HCT116 (cell line): ENCODE measurements around the gene PEDS1. TPM values are rescaled to one million over a fixed set of nuclear protein-coding genes. Genes with fewer than 3 reads are reported as not detected.

ENCODE experiments used
- ATAC-seq: fragments of 200-7000 bp; cut with Tn5 transposase; 2 replicates; pipeline ENCODE4 v1.9.1; 2020; ENCODE audit warnings: mild to moderate bottlenecking, moderate library complexity
- BruUV-seq: library from RNA; stranded (reverse); fragments of 400-500 nt; replicated peaks from 2 replicates; lab custom pipeline; 2021; lab: Mats Ljungman, UMichigan
- CTCF ChIA-PET: fragments of 300-600 bp; sonication (Branson Sonifier 250); formaldehyde crosslinking; loops from one replicate; lab custom pipeline; 2021; ENCODE audit warnings: antibody characterized with exemption; lab: Charles Lee
- POLR2A ChIA-PET: fragments of 300-600, 350-600 bp; sonication (Branson Sonifier 250); formaldehyde crosslinking; loops from one replicate; lab custom pipeline; 2021; ENCODE audit warnings: antibody characterized with exemption; lab: Charles Lee
- RAD21 ChIA-PET, 2 experiments: fragments of 300-600 bp; sonication (Branson Sonifier 250); formaldehyde crosslinking; loops; one replicate each; lab custom pipeline; 2023; ENCODE audit warnings: low total read pairs in 2 of 2; ENCODE audit not compliant: uncharacterized antibody in 2 of 2, unreplicated experiment in 2 of 2, low non-redundant PET in 1 of 2; lab: Charles Lee
- DNase-seq: peaks from one replicate; pipeline ENCODE4 v3.0.0-alpha.2; 2010; ENCODE audit warnings: low read depth, low spot score
- H2AFZ ChIP-seq: fragments of 200-600 bp; shearing (Covaris generic), sonication (generic); 2 replicates; pipeline ENCODE4 v1.6.1; 2017; ENCODE audit warnings: low read depth, mixed run types, mixed read lengths, antibody characterized with exemption, low read length; ENCODE audit not compliant: poor library complexity, severe bottlenecking
- H3K27ac ChIP-seq: 2 replicates; pipeline ENCODE4 v1.5.1; 2012; ENCODE audit warnings: low read depth, low read length
- H3K27me3 ChIP-seq: fragments of 200-600 bp; sonication (generic); 2 replicates; pipeline ENCODE4 v1.6.1; 2016; ENCODE audit warnings: mixed run types, low read length, mixed read lengths; ENCODE audit not compliant: insufficient read depth
- H3K36me3 ChIP-seq, 2 experiments: fragments of 200-500 bp in 1 of 2; fragments of 200-600 bp in 1 of 2; sonication (Bioruptor generic) in 1 of 2; sonication (generic) in 1 of 2; 2 replicates each; pipeline versions ENCODE4 v1.5.1 to v1.6.1; 2014 to 2016; ENCODE audit warnings: low read length in 2 of 2, inconsistent platforms in 1 of 2, mixed read lengths in 1 of 2, mixed run types in 1 of 2; ENCODE audit not compliant: insufficient read depth in 2 of 2, control insufficient read depth in 1 of 2
- H3K4me1 ChIP-seq, 2 experiments: fragments of 200-600 bp in 1 of 2; sonication (generic) in 1 of 2; 2 replicates each; pipeline versions ENCODE4 v1.5.1 to v1.6.1; 2012 to 2017; ENCODE audit warnings: low read length in 2 of 2, inconsistent platforms in 1 of 2, mild to moderate bottlenecking in 1 of 2, mixed read lengths in 1 of 2, mixed run types in 1 of 2, moderate library complexity in 1 of 2; ENCODE audit not compliant: insufficient read depth in 2 of 2, control insufficient read depth in 1 of 2
- H3K4me2 ChIP-seq: fragments of 200-600 bp; sonication (generic); 2 replicates; pipeline ENCODE4 v1.6.1; 2017; ENCODE audit warnings: mixed run types, low read length, mixed read lengths
- H3K4me3 ChIP-seq, 2 experiments: fragments of 200-600 bp in 1 of 2; sonication (generic) in 1 of 2; replicated peaks in 1 of 2; 2 replicates each; pipeline ENCODE4 v1.5.1; 2011 to 2016; ENCODE audit warnings: low read length in 2 of 2, control low read depth in 1 of 2, low read depth in 1 of 2, mild to moderate bottlenecking in 1 of 2, mixed read lengths in 1 of 2, mixed run types in 1 of 2
- H3K79me2 ChIP-seq: fragments of 200-600 bp; sonication (generic); 2 replicates; pipeline ENCODE4 v1.6.1; 2017; ENCODE audit warnings: mild to moderate bottlenecking, mixed run types, low read length, moderate library complexity, mixed read lengths; ENCODE audit not compliant: insufficient read depth
- H3K9ac ChIP-seq: fragments of 200-600 bp; sonication (generic); 2 replicates; pipeline ENCODE4 v1.6.1; 2016; ENCODE audit warnings: low read length, mixed read lengths
- H3K9me2 ChIP-seq: fragments of 200-600 bp; sonication (generic), shearing (Covaris generic); 2 replicates; pipeline ENCODE4 v1.6.1; 2017; ENCODE audit warnings: mixed run types, mild to moderate bottlenecking, moderate library complexity; ENCODE audit not compliant: insufficient read depth
- H3K9me3 ChIP-seq, 2 experiments: fragments of 200-500 bp in 1 of 2; fragments of 200-600 bp in 1 of 2; sonication (Bioruptor generic) in 1 of 2; sonication (generic) in 1 of 2; 2 replicates each; pipeline ENCODE4 v1.6.1; 2014 to 2017; ENCODE audit warnings: low read length in 2 of 2, mixed read lengths in 2 of 2, inconsistent platforms in 1 of 2, low read depth in 1 of 2, mild to moderate bottlenecking in 1 of 2, mixed run types in 1 of 2, moderate library complexity in 1 of 2; ENCODE audit not compliant: control insufficient read depth in 1 of 2, insufficient read depth in 1 of 2
- H4K20me1 ChIP-seq: fragments of 200-600 bp; sonication (generic), shearing (Covaris generic); 2 replicates; pipeline ENCODE4 v1.6.1; 2017; ENCODE audit warnings: mixed run types, mild to moderate bottlenecking, moderate library complexity; ENCODE audit not compliant: insufficient read depth
- CBX3 ChIP-seq: IDR thresholded peaks from 2 replicates; pipeline ENCODE4 v1.6.1; 2012; ENCODE audit warnings: low read depth
- CEBPB ChIP-seq: IDR thresholded peaks from 2 replicates; pipeline ENCODE4 v1.6.1; 2012; ENCODE audit warnings: low read depth
- EGR1 ChIP-seq: IDR thresholded peaks from 2 replicates; pipeline ENCODE4 v1.6.1; 2012; ENCODE audit warnings: low read depth
- ELF1 ChIP-seq: IDR thresholded peaks from 2 replicates; pipeline ENCODE4 v1.6.1; 2012; ENCODE audit warnings: low read depth, borderline replicate concordance
- EZH2 ChIP-seq: fragments of 200-600 bp; sonication (generic); IDR thresholded peaks from 2 replicates; pipeline ENCODE4 v1.6.1; 2017; ENCODE audit warnings: antibody characterized with exemption, mixed run types
- FOSL1 ChIP-seq: IDR thresholded peaks from 2 replicates; pipeline ENCODE4 v1.6.1; 2012; ENCODE audit warnings: low read depth
- JUND ChIP-seq: IDR thresholded peaks from 2 replicates; pipeline ENCODE4 v1.6.1; 2012
- POLR2AphosphoS5 ChIP-seq: IDR thresholded peaks from 2 replicates; pipeline ENCODE4 v1.6.1; 2011; ENCODE audit warnings: mild to moderate bottlenecking, low read depth, low read length, moderate library complexity
- RAD21 ChIP-seq: IDR thresholded peaks from 2 replicates; pipeline ENCODE4 v1.6.1; 2012; ENCODE audit warnings: low read depth, mild to moderate bottlenecking
- SIN3A ChIP-seq: IDR thresholded peaks from 2 replicates; pipeline ENCODE4 v1.6.1; 2012; ENCODE audit warnings: low read depth
- SRF ChIP-seq: IDR thresholded peaks from 2 replicates; pipeline ENCODE4 v1.6.1; 2012; ENCODE audit warnings: low read depth
- TCF7L2 ChIP-seq: IDR thresholded peaks from 2 replicates; pipeline ENCODE4 v1.7.0; 2011; ENCODE audit warnings: borderline replicate concordance, inconsistent platforms; ENCODE audit not compliant: insufficient read depth, insufficient read length; ENCODE audit errors: extremely low read depth
- YY1 ChIP-seq: IDR thresholded peaks from 2 replicates; pipeline ENCODE4 v1.6.1; 2011; ENCODE audit warnings: low read length, low read depth, moderate library complexity, mild to moderate bottlenecking; ENCODE audit not compliant: insufficient replicate concordance; ENCODE audit errors: extremely low read depth
- ZFX ChIP-seq: fragments of 450-650 bp; IDR thresholded peaks from 2 replicates; pipeline ENCODE4 v1.6.1; 2017
- intact Hi-C: fragments of 100-400 bp; cut with micrococcal nuclease; formaldehyde crosslinking; loops from 2 replicates; pipeline ENCODE4 v1.10.0; 2022
- total RNA-seq: library from RNA; stranded (reverse); gene quantifications from one replicate; pipeline ENCODE4 v1.2.1, GENCODE V29; 2021; ENCODE audit not compliant: unreplicated experiment
- TF ChIP-seq, protein P1 (sequence below): IDR thresholded peaks from 2 replicates; pipeline ENCODE4 v1.6.1; 2011; ENCODE audit warnings: mild to moderate bottlenecking, low read length, moderate library complexity; ENCODE audit not compliant: insufficient replicate concordance; ENCODE audit errors: extremely low read depth
- TF ChIP-seq, protein P2 (sequence below), 3 experiments: fragments of 200-600 bp in 1 of 3; sonication (generic) in 1 of 3; IDR thresholded peaks in 2 of 3; conservative IDR thresholded peaks in 1 of 3; 2 replicates each; pipeline ENCODE4 v1.5.1; 2012 to 2017; ENCODE audit warnings: low read depth in 2 of 3, low read length in 2 of 3, antibody characterized with exemption in 1 of 3, borderline replicate concordance in 1 of 3, control low read depth in 1 of 3, mild to moderate bottlenecking in 1 of 3, mixed read lengths in 1 of 3, mixed run types in 1 of 3, moderate library complexity in 1 of 3; ENCODE audit not compliant: insufficient read depth in 1 of 3
- TF ChIP-seq, protein P3 (sequence below): IDR thresholded peaks from 2 replicates; pipeline ENCODE4 v1.6.1; 2012

Gene PEDS1
- total RNA-seq, 1 experiment from 2014 or later, result 31.9 TPM

DNA sequence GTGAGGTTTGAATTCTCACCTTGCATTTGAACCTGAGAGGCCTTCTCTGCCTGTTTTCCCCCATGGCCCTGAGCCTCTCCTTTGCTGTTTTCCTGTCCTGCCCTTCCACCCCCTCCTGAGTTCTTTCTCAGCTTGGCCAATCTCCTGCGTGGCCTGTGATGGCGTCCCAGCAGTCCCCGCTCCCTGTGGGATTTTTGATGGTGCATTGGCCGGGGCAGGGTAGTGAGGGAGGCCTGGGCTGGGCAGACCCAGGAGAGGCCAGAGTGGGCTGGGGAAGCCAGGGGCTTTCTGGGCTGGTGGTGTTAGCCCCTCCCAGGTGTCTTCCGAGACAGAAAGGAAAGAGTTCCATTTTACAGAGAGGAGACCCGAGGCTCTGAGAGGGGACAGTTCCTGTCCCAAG, 43.4 kb upstream of the PEDS1 start:
- BruUV-seq, result no TSS peak

DNA sequence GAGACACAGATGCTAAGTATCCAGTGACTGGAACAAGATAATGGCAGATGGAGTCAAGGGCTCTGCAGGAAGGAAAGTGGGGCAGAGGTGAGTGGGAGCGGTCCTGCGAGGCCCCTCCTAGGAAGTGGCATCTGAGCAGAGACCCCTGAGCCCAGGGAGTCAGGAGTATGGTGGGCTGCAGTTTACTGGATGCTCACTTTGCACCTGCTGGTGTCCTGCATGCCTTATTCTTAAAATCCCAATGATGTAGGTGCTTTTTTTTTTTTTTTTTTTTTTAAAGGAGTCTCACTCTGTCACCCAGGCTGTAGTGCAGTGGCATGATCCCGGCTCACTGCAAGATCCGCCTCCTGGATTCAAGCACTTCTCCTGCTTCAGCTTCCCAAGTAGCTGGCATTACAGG, 42.7 kb upstream of the PEDS1 start:
- peaks cover 13 to 19% of the 10 kb centered on the region in 2 experiments for H3K4me1 ChIP-seq
- POLR2A ChIA-PET, result no interaction called here
- H3K27ac ChIP-seq, result no peak overlapping the region
- DNase-seq (no peak), ATAC-seq (no peak)
- H3K9me3 ChIP-seq, result no peaks in the 10 kb centered on the region
- no peak overlapping the region for H3K4me3 ChIP-seq
- H3K79me2 ChIP-seq, result peaks cover 26% of the 10 kb centered on the region
- no TSS peak for BruUV-seq
- H4K20me1 ChIP-seq, result peaks cover 7% of the 10 kb centered on the region; the same call in 1 of the 2 replicates
- RAD21 ChIA-PET, result no interaction called here
- H3K9ac ChIP-seq, result no peak overlapping the region
- no peak overlapping the region for H3K4me2 ChIP-seq
- intact Hi-C loops, result no loop called here
- H3K36me3 ChIP-seq, result peaks cover 0 to 4% of the 10 kb centered on the region in 2 experiments; a peak in 1 of 4 replicates
- no peaks in the 10 kb centered on the region for H3K9me2 ChIP-seq
- CTCF ChIA-PET, result interaction anchor here (0.7 kb wide), 1 partner anchor 187 kb away, joined by 3 read pairs; no protein-coding TSS in a partner anchor
- H3K27me3 ChIP-seq, result no peaks in the 10 kb centered on the region
- H2AFZ ChIP-seq, result no peak overlapping the region
- TF ChIP-seq EZH2, result no peak
- no peak for TF ChIP-seq SIN3A
- TF ChIP-seq ELF1, result no peak
- no peak for TF ChIP-seq CEBPB
- TF ChIP-seq YY1, result no peak
- no peak for TF ChIP-seq CBX3
- no peak for TF ChIP-seq ZFX
- no peak for TF ChIP-seq TCF7L2
- TF ChIP-seq, protein P1, sequence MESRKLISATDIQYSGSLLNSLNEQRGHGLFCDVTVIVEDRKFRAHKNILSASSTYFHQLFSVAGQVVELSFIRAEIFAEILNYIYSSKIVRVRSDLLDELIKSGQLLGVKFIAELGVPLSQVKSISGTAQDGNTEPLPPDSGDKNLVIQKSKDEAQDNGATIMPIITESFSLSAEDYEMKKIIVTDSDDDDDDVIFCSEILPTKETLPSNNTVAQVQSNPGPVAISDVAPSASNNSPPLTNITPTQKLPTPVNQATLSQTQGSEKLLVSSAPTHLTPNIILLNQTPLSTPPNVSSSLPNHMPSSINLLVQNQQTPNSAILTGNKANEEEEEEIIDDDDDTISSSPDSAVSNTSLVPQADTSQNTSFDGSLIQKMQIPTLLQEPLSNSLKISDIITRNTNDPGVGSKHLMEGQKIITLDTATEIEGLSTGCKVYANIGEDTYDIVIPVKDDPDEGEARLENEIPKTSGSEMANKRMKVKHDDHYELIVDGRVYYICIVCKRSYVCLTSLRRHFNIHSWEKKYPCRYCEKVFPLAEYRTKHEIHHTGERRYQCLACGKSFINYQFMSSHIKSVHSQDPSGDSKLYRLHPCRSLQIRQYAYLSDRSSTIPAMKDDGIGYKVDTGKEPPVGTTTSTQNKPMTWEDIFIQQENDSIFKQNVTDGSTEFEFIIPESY, result no peak
- no peak for TF ChIP-seq SRF
- TF ChIP-seq, protein P2, sequence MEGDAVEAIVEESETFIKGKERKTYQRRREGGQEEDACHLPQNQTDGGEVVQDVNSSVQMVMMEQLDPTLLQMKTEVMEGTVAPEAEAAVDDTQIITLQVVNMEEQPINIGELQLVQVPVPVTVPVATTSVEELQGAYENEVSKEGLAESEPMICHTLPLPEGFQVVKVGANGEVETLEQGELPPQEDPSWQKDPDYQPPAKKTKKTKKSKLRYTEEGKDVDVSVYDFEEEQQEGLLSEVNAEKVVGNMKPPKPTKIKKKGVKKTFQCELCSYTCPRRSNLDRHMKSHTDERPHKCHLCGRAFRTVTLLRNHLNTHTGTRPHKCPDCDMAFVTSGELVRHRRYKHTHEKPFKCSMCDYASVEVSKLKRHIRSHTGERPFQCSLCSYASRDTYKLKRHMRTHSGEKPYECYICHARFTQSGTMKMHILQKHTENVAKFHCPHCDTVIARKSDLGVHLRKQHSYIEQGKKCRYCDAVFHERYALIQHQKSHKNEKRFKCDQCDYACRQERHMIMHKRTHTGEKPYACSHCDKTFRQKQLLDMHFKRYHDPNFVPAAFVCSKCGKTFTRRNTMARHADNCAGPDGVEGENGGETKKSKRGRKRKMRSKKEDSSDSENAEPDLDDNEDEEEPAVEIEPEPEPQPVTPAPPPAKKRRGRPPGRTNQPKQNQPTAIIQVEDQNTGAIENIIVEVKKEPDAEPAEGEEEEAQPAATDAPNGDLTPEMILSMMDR (IDR thresholded peaks at IDR 0.05 in 2 of 3, conservative IDR thresholded peaks at IDR 0.05 in 1 of 3; ENCODE audit: borderline replicate concordance in 1 of 3, insufficient read depth in 1 of 3, low read depth in 2 of 3, low read length in 2 of 3), result no peak

More for the DNA sequence above, 43.4 kb upstream of the PEDS1 start:
- Histone ChIP-seq H3K27ac (no peak overlapping the region), H3K79me2 (peaks cover 21% of the 10 kb centered on the region), H3K36me3 (peaks cover 0 to 4% of the 10 kb centered on the region in 2 experiments; a peak in 1 of 4 replicates), H2AFZ (no peak overlapping the region), H3K27me3 (no peaks in the 10 kb centered on the region), H4K20me1 (peaks cover 7% of the 10 kb centered on the region; the same call in 1 of the 2 replicates), H3K9me2 (no peaks in the 10 kb centered on the region), H3K4me2 (no peak overlapping the region), H3K4me3 (no peak overlapping the region), H3K4me1 (peaks cover 13 to 19% of the 10 kb centered on the region in 2 experiments), H3K9ac (no peak overlapping the region), H3K9me3 (no peaks in the 10 kb centered on the region)
- TF ChIP-seq POLR2AphosphoS5 (no peak), SIN3A (no peak), EGR1 (no peak), FOSL1 (no peak), ELF1 (no peak), RAD21 (no peak), JUND (no peak), ZFX (no peak)
- TF ChIP-seq, protein P3, sequence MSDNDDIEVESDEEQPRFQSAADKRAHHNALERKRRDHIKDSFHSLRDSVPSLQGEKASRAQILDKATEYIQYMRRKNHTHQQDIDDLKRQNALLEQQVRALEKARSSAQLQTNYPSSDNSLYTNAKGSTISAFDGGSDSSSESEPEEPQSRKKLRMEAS, result no peak
- intact Hi-C loops, result no loop called here
- ChIA-PET CTCF (interaction anchor here (0.7 kb wide), 1 partner anchor 188 kb away, joined by 3 read pairs; no protein-coding TSS in a partner anchor), RAD21 (no interaction called here), POLR2A (interaction anchor here (0.6 kb wide), 1 partner anchor 45 kb away, joined by 5 read pairs; no protein-coding TSS in a partner anchor)
- no peak for DNase-seq
- ATAC-seq, result no peak
